Measurements from ENCODE around the gene TSC22D3. TPM values are rescaled to one million over a fixed set of nuclear protein-coding genes. Genes with fewer than 3 reads are reported as not detected.

TSC22D3 gene
- total RNA-seq, 2 donors from 2014 or later: 144 to 147 TPM

DNA sequence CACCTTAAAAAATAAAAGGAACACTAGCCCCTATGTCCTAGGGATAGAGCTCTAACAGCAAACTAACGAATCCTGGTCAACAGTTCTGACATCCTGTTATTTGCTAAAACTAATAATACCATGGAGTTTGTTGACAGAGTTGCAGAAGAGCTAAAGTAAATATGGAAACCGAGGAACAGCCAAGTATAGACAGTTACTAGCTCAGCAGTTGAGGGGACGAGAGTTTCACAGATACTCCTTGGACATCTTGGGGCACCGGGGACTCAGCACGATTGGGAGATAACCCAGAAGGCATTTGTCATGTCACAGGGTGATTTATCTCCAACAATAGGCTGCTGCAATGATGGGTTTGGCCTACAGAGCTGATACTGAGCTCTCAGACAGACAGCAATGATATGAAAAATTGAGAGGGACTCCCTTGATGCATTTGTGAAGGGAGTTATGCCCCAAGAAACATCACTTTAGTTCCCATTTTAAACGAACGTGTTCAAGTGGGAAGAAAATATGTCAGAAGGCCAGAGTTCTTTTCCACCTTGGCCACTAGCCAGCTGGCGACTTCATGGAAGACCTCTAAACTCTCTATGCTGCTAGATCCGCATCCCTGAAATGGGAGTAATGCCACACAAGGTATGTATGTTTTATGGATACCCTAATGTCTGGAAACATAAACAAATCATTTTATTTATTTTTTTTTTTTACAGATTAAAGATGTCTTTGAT lies 48.6 kb downstream of the TSC22D3 start:
- no peaks in the 10 kb centered on the region for H3K9me3 ChIP-seq
- TF ChIP-seq POLR2A (IDR thresholded peaks at IDR 0.05): no peak
- TF ChIP-seq, protein P1, sequence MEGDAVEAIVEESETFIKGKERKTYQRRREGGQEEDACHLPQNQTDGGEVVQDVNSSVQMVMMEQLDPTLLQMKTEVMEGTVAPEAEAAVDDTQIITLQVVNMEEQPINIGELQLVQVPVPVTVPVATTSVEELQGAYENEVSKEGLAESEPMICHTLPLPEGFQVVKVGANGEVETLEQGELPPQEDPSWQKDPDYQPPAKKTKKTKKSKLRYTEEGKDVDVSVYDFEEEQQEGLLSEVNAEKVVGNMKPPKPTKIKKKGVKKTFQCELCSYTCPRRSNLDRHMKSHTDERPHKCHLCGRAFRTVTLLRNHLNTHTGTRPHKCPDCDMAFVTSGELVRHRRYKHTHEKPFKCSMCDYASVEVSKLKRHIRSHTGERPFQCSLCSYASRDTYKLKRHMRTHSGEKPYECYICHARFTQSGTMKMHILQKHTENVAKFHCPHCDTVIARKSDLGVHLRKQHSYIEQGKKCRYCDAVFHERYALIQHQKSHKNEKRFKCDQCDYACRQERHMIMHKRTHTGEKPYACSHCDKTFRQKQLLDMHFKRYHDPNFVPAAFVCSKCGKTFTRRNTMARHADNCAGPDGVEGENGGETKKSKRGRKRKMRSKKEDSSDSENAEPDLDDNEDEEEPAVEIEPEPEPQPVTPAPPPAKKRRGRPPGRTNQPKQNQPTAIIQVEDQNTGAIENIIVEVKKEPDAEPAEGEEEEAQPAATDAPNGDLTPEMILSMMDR (IDR thresholded peaks at IDR 0.05): no peak
- peak in 1 of 4 donors; percentile 41 for DNase-seq
- H3K4me3 ChIP-seq: no peak overlapping the region
- WGBS, 2 donors: 35 to 39% methylated on average over 7 to 9 of the region's 9 CpGs
- intact Hi-C loops (cut with DNase I): no loop called here
- ATAC-seq: no peak
- H3K27me3 ChIP-seq: no peaks in the 10 kb centered on the region
- peak overlapping the region in 1 of 4 donors; percentile 59 for H3K27ac ChIP-seq
- H3K4me1 ChIP-seq: peaks cover 91% of the 10 kb centered on the region
- no peaks in the 10 kb centered on the region for H3K36me3 ChIP-seq (replicated peaks in 1 of 2; ENCODE audit: insufficient read depth in 1 of 2, low read depth in 2 of 2)

GRCh38 chrX:107725761-107726555 lies 49.6 kb downstream of the TSC22D3 start:
- Histone ChIP-seq H3K4me1 (peaks cover 92% of the 10 kb centered on the region), H3K9me3 (no peaks in the 10 kb centered on the region), H3K27ac (peak overlapping the region in 1 of 4 donors; percentile 59), H3K27me3 (no peaks in the 10 kb centered on the region), H3K36me3 (replicated peaks in 1 of 2; ENCODE audit: insufficient read depth in 1 of 2, low read depth in 2 of 2) (no peaks in the 10 kb centered on the region), H3K4me3 (no peak overlapping the region)
- intact Hi-C loops (cut with DNase I): no loop called here
- peak in 1 of 4 donors; percentile 44 for DNase-seq
- no peak for TF ChIP-seq POLR2A (IDR thresholded peaks at IDR 0.05)
- TF ChIP-seq, protein P1 (IDR thresholded peaks at IDR 0.05): no peak
- ATAC-seq: peak; percentile 34
- 53 to 58% methylated on average over 4 to 6 of the region's 9 CpGs for WGBS, 2 donors

DNA sequence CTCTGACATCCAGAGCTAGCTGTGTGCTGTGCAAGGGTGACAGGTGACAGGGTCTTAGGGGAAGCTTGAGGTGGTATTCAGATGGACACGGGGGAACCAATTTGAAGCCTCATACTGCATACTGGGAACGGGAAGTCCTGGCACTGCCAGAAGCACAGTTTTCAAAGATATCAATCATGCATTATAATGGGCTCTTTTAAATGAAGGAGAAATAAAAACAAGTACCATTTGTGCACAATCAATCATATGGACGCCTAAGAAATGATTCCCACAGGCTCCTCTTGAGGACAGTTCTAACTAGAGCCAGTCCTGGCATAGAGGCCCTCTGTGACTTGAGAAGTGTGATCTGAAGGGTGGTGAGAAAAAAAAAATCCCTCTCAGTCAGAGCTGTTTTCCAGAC lies 50.9 kb downstream of the TSC22D3 start:
- no peak for DNase-seq
- H3K27me3 ChIP-seq: no peaks in the 10 kb centered on the region
- no peak for ATAC-seq
- peaks cover 84% of the 10 kb centered on the region for H3K4me1 ChIP-seq
- intact Hi-C loops (cut with DNase I): no loop called here
- no peak for TF ChIP-seq POLR2A (IDR thresholded peaks at IDR 0.05)
- TF ChIP-seq, protein P1 (IDR thresholded peaks at IDR 0.05): no peak
- H3K27ac ChIP-seq: peak overlapping the region in 2 of 4 donors; percentile 50 to 59
- WGBS, 2 donors: 58 to 62% methylated on average over 3 of the region's 3 CpGs
- no peaks in the 10 kb centered on the region for H3K9me3 ChIP-seq
- H3K4me3 ChIP-seq: no peak overlapping the region
- no peaks in the 10 kb centered on the region for H3K36me3 ChIP-seq (replicated peaks in 1 of 2; ENCODE audit: insufficient read depth in 1 of 2, low read depth in 2 of 2)

DNA sequence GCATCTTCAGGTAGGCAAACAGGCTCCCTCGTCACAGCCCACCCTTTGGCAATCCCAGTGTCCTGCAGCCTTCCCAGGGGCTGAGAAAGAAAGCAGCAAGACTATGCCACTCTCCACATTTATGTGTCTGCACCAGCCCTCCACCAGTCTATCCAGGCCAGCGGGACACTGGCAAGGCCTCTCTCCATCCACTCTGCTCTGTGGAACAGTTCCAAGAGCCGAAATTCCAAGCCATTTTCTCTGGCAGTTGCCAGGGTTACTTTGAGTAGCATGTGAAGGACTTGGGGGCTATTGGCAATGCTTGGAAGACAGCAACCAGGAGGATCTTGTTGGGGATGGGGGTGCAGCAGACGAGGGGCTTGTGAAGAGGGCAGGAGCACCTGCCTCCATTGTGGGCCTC lies 52.1 kb downstream of the TSC22D3 start:
- intact Hi-C loops (cut with DNase I): no loop called here
- 56 to 70% methylated on average over 3 to 4 of the region's 4 CpGs for WGBS, 2 donors
- TF ChIP-seq, protein P1 (IDR thresholded peaks at IDR 0.05): no peak
- TF ChIP-seq POLR2A (IDR thresholded peaks at IDR 0.05): no peak
- H3K4me3 ChIP-seq: no peak overlapping the region
- DNase-seq (no peak), ATAC-seq (no peak)
- no peaks in the 10 kb centered on the region for H3K9me3 ChIP-seq
- no peak overlapping the region for H3K27ac ChIP-seq
- peaks cover 84% of the 10 kb centered on the region for H3K4me1 ChIP-seq
- H3K27me3 ChIP-seq: no peaks in the 10 kb centered on the region
- H3K36me3 ChIP-seq (replicated peaks in 1 of 2; ENCODE audit: insufficient read depth in 1 of 2, low read depth in 2 of 2): no peaks in the 10 kb centered on the region
